ENCODE measurements around the gene ERBB2.

The ERBB2 gene

GRCh38 chr17:39769974-39770587 lies 70.2 kb downstream of the ERBB2 start:
- DNase-seq, result peak; percentile 80

- no peak for DNase-seq
Observed at GRCh38 chr17:39772415-39772814, 72.6 kb downstream of the ERBB2 start.

DNA sequence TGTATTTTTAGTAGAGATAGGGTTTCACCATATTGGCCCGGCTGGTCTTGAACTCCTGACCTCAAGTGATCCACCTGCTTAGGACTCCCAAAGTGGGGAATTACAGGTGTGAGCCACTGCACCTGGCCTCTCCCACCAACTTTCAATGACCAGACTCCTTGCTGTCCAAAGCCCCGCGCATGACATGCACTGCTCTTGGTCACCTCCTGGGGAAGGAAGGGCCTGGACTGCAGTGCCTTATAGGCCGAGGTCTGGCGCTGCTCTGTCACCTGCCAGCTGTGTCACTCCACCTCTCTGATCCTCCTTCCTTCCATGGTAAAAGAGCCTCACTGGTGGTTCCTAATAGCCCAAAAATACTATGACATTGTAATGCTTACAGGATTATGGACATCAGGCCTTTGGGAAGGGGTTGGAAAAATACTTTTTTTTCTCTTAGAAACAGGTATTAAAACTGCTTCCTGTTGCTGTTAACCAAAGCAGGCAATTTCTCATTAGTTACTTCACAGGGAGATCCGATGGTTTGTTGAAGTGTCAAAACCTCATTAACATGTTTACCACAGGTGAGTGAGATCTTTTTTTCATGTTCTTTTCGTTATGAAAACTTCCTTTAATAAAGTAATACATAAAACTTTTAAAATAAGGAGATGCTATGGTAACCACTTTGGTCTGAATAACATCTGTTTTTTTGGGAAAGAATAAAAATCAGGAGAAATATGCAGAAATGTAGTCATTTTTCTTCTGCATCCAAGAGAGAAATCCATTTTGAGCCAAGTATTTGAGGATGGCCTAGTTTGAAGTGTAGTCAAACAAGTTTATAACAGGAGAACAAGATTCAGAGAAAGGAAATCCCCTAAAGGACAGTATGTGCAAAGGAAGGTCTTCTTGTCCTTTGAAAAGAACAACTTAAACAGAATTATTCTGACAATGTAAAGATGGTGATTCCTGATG lies 73.4 kb downstream of the ERBB2 start:
- DNase-seq, result no peak

DNA sequence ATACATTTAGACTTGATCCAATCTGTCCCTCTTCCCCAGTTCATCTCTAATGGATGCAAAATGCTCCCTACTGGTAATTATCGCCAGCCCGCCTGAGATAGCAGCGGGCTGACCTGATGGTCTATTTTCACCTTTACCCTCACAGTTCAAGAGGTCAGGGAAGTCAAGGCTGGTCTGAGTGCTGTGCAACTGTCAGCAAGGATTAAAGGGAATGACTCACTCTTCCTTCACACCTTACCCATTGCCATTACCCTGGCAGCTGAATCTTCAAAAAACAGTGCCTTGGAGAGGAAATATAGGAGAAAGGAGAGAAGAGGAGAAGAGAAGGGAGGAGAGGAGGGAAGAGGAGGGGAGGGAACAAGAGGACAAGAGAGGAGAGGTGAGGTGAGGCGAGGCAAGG lies 74.2 kb downstream of the ERBB2 start:
- no peak for DNase-seq

DNA sequence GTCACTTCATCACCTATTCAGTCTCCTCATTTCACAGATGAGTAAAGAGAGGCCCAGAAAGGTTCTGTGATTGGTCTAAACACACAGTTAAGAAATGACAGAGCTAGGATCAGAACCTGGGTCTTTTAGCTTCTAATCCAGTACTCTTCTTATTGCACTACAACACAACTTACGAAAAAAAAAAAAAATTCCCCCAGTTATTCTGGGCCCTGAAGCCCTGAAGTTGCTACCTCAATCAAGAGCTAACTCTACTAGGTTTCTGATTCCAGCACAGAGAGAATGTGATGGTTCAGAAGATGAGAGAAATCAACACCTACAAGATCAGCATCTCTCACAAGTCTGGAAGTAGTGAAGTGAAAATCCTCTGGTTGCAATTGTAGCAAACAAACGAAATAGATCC lies 75.2 kb downstream of the ERBB2 start:
- DNase-seq, result no peak

DNA sequence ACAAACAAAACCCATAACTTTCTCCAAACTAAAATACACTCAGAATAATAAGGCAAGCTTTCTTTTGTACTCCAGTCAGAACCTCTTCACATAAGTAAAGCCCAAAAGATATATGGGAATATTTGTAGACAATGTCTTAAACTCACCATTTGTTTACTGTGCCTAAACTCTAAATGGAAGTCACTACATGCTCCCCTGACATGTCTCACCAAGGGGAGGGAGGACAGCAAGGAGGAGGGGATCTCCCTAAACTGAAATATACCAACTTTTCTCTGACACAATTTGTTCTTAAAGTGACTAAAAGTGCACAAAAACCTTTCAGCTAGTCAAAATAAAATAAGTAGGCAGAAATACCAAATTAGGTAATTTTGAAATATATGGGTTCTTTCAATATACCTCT lies 76.4 kb downstream of the ERBB2 start:
- DNase-seq, result no peak

DNA sequence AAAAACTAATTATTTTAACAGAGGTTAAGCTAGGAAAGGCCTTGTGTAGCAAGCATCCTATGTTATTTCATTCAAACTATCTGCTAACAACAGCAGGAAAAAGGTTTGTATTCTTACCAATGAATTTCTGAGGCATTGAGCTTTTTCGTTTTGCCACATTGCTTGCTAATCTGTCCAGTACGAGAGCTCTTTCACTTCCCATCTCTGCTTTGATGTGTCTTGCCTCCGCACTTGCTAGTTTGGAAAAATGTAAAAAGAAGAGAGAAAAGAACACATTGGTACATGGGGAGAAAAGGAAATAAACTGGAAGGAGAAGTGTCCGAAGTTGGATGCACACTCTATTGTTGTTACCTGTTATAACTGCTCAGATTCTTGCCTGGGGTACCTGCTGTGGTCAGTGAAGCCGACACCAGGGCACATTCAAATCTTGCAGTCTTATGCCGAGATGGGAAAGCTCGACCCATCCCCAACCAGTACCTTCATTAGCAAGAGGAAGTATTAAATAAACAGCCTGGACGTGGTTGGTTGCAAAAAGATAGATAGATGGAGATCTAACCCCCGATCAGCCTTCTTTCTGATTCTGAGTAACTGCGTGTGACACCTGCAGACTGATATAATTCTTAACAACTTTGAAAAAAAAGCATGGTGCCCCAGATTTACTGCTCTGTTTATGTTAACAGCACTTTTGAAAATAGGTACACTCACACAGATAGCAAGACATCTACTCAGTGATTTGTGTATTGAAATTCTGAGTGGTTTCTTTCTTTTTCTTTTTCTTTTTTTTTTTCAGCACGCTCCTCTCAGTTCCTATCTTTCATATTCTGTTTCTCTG lies 77.9 kb downstream of the ERBB2 start:
- no peak for DNase-seq
